GM13976 (cell line): Measurements from ENCODE around the gene GFPT2.

Source experiments
- DNase-seq: peaks from one replicate; pipeline ENCODE4 v3.0.0; 2012; ENCODE audit warnings: low spot score
- in situ Hi-C: fragments of 300-500 bp; cut with MboI; formaldehyde crosslinking; loops from one replicate; pipeline ENCODE4 v1.12.0; 2022; ENCODE audit warnings: low sequenced_read_pairs, mixed read lengths, inconsistent platforms; ENCODE audit not compliant: unreplicated experiment
- TF ChIP-seq, protein P1 (sequence below): IDR thresholded peaks from 2 replicates; pipeline ENCODE4 v1.5.1; 2012; ENCODE audit warnings: borderline replicate concordance, mild to moderate bottlenecking; ENCODE audit not compliant: insufficient read depth; ENCODE audit errors: extremely low read depth, missing control alignments, control extremely low read depth

The GFPT2 gene

GRCh38 chr5:180373454-180373853 is 20.3 kb upstream of the GFPT2 start:
- in situ Hi-C loops, result no loop called here
- DNase-seq, result no peak
- TF ChIP-seq, protein P1, sequence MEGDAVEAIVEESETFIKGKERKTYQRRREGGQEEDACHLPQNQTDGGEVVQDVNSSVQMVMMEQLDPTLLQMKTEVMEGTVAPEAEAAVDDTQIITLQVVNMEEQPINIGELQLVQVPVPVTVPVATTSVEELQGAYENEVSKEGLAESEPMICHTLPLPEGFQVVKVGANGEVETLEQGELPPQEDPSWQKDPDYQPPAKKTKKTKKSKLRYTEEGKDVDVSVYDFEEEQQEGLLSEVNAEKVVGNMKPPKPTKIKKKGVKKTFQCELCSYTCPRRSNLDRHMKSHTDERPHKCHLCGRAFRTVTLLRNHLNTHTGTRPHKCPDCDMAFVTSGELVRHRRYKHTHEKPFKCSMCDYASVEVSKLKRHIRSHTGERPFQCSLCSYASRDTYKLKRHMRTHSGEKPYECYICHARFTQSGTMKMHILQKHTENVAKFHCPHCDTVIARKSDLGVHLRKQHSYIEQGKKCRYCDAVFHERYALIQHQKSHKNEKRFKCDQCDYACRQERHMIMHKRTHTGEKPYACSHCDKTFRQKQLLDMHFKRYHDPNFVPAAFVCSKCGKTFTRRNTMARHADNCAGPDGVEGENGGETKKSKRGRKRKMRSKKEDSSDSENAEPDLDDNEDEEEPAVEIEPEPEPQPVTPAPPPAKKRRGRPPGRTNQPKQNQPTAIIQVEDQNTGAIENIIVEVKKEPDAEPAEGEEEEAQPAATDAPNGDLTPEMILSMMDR, result no peak

DNA sequence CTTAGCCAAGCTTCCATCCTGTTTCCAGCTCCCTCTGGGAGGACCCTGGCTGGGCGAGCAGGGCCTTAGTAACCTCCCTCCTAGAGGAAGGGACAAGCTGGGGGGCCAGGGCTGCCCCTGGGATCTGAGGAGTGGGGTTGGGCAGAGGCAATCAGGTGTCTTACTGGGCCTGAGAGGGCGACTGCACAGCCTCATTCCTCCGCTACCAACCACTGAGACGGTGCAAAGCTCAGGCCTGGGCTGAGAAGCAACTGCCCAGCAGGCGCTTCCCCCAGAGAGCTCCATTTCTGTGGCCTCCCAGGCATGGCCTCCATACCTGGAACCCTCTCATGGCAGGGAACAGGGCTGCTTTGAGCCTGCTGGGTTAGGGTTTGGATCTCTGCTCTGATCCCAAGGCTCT is 18.8 kb upstream of the GFPT2 start:
- DNase-seq, result no peak
- TF ChIP-seq, protein P1, result no peak
- in situ Hi-C loops, result no loop called here

DNA sequence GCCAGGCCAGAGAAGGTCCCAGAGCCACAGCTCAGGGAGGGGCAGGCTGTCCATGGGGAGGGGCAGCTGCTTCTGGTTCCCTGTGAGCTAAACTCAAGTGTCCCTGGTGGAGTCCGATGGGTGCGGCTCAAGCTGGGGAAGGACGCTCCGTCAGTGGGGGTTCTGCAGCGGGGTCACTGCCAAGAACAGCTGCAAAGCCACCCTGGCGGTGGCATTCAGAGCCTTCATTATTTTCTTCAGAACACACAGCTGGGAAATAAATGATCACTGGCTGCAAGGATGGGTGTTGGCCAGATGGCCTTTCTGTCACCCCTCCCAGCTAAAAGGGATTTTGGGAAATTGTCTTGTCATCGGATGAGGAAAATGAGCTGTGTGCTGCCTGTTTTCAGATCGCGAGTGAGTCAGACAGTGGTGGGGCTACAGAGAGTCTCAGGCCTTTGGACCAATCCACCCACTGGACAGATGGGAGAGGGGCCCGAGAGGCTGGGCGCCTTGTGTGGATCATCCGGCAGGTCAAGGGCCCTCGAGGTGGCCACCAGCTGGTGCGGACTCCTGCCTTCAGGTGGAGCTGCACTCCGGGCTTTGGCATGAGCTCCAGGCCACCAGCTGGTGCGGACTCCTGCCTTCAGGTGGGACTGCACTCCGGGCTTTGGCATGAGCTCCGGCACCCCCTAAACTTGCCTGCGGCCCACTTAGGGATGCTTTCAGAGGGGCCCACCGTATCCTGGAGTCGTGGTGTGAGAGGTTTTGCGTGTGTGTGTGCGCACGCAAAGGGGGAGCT is 17.9 kb upstream of the GFPT2 start:
- in situ Hi-C loops, result no loop called here
- DNase-seq, result no peak

GRCh38 chr5:180367991-180368390 is 14.9 kb upstream of the GFPT2 start:
- no peak for DNase-seq
- TF ChIP-seq, protein P1, result no peak
- in situ Hi-C loops, result no loop called here

More for the DNA sequence above, 17.9 kb upstream of the GFPT2 start:
- TF ChIP-seq, protein P1, result no peak

- TF ChIP-seq, protein P1, result no peak
- in situ Hi-C loops, result no loop called here
- DNase-seq, result no peak
These were observed 14.2 kb upstream of the GFPT2 start for GRCh38 chr5:180367300-180367699.

- TF ChIP-seq, protein P1, result no peak
- in situ Hi-C loops, result no loop called here
- DNase-seq, result no peak
These were observed 13.2 kb upstream of the GFPT2 start for GRCh38 chr5:180366326-180366725.
